GM04503 (cell line): ENCODE measurements around the gene CYP21A2.
"Not testable (repeated sequence)": the region's sequence is repeated elsewhere in the genome, so short reads cannot be mapped to it uniquely, and the experiment has no call there.

Source experiments
- DNase-seq: peaks from one replicate; pipeline ENCODE4 v3.0.0-alpha.2; 2012; ENCODE audit warnings: low read depth

Gene CYP21A2

DNA sequence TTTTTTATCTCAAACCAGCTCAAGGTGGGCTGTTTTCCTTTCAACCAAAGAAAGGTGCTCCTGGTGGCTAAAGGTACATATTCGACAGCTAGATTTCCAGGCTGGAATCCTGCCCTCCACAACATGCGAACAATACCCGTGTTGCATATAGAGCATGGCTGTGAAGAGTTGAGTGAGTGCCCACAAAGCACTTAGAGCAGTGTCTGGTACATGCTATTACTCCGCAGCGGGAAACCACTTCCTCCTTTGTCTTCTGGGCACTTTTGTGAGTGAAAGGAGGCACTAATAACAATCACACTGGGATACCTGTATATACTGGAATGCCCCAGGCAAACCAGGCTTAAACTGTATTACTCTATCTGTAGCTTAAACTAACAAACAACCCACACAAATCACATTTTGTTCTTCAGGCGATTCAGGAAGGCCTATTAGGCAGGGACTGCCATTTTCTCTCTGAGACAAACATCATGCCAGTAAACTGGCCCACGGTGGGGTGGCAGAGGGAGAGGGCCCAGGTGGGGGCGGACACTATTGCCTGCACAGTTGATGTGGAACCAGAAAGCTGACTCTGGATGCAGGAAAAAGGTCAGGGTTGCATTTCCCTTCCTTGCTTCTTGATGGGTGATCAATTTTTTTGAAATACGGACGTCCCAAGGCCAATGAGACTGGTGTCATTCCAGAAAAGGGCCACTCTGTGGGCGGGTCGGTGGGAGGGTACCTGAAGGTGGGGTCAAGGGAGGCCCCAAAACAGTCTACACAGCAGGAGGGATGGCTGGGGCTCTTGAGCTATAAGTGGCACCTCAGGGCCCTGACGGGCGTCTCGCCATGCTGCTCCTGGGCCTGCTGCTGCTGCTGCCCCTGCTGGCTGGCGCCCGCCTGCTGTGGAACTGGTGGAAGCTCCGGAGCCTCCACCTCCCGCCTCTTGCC, at the start of gene CYP21A2:
Gene CYP21A2, plus strand, starts transcription at position 818 of the 927 bp plus-strand sequence. Its CDS starts 8 bp downstream, at position 826.
- DNase-seq = not testable (repeated sequence)

DNA sequence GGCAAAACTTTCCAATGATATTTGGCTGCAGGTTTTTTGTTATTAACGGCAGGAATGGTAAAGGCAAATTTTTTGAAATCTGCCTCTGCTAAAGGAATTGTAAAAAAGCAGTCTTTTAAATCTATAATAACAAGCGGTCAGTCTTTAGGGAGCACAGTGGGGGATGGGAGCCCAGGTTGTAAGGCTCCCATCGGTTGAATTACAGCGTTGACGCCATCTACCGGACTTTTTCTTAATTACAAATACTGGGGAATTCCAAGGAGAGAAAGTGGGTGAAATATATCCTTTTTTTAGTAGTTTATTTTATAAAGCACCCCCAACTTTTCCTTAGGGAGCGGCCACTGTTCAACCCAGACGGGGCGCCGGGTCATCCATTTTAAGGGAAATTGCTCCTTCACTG, 48.9 kb upstream of the CYP21A2 start:
- DNase-seq = not testable (repeated sequence)

GRCh38 chr6:31994421-31994820, 43.8 kb upstream of the CYP21A2 start:
- DNase-seq = not testable (repeated sequence)

GRCh38 chr6:31996385-31996784, 41.8 kb upstream of the CYP21A2 start:
- not testable (repeated sequence) for DNase-seq

- not testable (repeated sequence) for DNase-seq
Observed at GRCh38 chr6:32002546-32003268, 35.5 kb upstream of the CYP21A2 start.

DNA sequence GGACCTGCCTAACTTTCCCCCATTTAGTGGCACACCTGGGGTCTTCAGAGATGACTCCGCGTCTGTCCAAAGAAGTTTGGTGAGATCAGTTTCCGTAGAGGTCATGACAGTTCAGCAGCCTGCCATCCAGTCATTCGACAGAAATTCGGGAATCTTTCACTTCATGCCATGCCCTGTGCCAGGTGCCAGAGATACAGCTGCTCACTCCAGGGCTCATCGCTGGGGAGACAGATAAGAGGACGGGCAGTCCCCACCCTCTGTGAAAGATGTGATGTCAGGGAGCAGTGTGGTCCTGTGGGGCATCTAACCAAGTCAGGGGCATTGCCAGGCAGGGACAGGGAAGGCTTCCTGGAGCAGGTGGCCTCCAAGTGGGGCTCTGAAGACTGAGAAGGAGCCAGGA, 34.9 kb upstream of the CYP21A2 start:
- not testable (repeated sequence) for DNase-seq

DNA sequence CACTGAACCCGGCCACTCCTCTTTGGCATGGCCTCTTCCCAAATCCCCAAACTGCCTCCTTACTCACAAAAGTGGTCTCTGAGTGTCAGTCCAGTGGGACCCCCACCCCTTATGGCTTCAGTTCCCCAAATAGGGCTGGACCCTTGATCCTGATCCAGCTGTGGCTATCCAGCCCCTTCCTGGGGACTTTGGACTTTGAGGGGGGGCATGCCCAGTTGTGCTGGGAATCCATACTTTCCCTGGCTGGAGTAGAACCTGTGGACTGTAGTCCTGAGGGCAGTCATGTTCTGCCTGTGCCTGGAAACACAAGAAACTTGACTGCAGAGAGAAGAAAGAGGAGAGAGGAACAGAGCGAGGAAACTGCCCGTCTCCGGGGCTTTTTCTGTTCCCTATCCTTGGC, 33.8 kb upstream of the CYP21A2 start:
- not testable (repeated sequence) for DNase-seq

- DNase-seq = not testable (repeated sequence)
Observed at GRCh38 chr6:32004864-32005537, 33.2 kb upstream of the CYP21A2 start.

- DNase-seq = not testable (repeated sequence)
Observed at GRCh38 chr6:32005538-32005880, 32.7 kb upstream of the CYP21A2 start.

GRCh38 chr6:32005991-32006529, 32.2 kb upstream of the CYP21A2 start:
- DNase-seq = not testable (repeated sequence)

DNA sequence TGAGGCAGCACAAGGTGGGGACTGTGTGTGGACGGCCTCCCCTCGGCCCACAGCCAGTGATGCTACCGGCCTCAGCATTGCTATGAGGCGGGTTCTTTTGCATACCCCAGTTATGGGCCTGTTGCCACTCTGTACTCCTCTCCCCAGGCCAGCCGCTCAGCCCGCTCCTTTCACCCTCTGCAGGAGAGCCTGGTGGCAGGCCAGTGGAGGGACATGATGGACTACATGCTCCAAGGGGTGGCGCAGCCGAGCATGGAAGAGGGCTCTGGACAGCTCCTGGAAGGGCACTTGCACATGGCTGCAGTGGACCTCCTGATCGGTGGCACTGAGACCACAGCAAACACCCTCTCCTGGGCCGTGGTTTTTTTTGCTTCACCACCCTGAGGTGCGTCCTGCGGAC, 31.1 kb upstream of the CYP21A2 start:
- DNase-seq = not testable (repeated sequence)

DNA sequence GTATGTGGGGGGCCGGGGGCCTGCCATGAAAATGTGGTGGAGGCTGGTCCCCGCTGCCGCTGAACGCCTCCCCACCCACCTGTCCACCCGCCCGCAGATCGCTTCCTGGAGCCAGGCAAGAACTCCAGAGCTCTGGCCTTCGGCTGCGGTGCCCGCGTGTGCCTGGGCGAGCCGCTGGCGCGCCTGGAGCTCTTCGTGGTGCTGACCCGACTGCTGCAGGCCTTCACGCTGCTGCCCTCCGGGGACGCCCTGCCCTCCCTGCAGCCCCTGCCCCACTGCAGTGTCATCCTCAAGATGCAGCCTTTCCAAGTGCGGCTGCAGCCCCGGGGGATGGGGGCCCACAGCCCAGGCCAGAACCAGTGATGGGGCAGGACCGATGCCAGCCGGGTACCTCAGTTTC, 30.2 kb upstream of the CYP21A2 start:
- DNase-seq = not testable (repeated sequence)

DNA sequence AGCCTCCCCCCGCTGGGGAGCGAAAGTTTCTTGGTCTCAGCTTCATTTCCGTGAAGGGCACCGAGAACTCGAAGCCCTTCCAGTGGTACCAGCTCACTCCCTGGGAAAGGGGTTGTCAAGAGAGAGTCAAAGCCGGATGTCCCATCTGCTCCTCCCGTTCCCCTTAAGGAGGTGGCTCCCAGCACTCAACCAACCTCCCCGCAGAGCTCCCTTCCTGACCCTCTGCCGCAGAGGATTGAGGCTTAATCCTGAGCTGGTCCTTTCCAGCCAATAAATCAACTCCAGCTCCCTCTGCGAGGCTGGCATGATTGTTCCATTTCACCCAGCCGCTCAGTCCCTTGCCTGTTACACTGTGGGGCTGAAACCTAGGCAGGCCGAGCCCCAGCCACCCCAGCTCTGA, 29.6 kb upstream of the CYP21A2 start:
- not testable (repeated sequence) for DNase-seq

- not testable (repeated sequence) for DNase-seq
Observed at GRCh38 chr6:32009537-32009936, 28.7 kb upstream of the CYP21A2 start.

DNA sequence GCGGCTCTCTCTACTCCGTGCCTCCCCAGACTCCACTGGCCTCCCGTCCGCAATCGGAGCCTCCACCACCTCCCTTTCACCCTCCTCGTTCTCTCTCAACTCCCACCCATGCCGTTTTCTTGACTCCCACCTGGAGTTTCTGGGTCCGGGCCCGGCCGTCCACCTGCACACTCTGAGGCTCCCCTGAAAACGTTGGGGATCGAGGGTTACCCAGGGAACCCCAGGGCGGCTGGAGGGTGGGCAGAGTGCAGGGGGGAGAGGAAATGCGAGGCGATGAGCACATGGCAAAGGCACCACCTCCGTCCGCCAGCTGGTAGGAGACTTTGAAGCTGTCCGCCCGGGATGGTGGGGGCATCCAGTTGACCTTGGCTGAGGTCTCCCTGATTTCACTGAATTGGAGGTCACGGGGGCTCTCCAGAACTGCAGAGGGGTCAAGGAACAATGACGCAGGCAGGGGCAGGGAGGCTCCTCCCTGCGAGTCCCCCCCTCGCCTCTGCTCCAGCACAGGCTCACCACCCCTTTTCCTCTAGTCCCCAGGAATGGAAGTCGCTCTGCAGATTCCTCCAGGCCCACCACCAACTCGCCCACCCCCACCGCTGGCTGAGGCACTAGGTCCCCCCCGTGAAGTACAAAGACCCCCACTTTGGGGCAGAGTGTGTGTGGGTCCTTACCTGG, 27.2 kb upstream of the CYP21A2 start:
- DNase-seq = not testable (repeated sequence)

DNA sequence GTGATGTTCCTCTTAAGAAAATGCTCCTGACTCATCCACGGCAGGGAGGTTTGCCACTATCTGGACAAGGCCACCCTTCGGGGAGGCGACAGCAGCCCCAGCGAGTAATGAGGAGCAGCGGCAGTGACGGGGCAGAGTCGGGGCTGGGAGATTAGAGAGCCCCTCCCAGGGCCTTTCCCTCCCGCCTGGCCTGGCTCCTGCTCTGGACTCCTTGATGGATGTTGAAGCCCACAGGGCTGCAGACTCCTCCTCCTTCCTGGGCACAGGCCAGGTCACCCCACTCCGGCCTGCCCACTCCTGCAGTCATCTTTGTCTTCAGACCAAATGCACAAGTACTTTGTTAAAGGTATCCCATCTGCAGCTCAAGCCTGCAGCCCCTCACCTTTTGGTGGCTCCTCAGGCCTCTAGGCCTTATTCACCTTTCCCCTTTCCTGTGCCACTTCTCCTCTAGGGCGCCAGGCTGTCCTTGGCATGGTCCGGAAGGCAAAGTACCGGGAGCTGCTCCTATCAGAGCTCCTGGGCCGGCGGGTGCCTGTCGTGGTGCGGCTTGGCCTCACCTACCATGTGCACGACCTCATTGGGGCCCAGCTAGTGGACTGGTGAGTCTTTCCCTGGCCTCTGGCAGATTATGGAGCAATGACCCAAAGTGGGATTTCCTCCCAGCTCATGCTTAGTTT, 25.1 kb upstream of the CYP21A2 start:
- not testable (repeated sequence) for DNase-seq

GRCh38 chr6:32013738-32014137, 24.5 kb upstream of the CYP21A2 start:
- DNase-seq = not testable (repeated sequence)

GRCh38 chr6:32014547-32014946, 23.7 kb upstream of the CYP21A2 start, which contains the start of gene C4B:
C4B (plus strand) TSS chr6:32014795; CDS start chr6:32014846, 51 bp downstream.
- DNase-seq = not testable (repeated sequence)

GRCh38 chr6:32022100-32022499, 16.1 kb upstream of the CYP21A2 start:
- not testable (repeated sequence) for DNase-seq

DNA sequence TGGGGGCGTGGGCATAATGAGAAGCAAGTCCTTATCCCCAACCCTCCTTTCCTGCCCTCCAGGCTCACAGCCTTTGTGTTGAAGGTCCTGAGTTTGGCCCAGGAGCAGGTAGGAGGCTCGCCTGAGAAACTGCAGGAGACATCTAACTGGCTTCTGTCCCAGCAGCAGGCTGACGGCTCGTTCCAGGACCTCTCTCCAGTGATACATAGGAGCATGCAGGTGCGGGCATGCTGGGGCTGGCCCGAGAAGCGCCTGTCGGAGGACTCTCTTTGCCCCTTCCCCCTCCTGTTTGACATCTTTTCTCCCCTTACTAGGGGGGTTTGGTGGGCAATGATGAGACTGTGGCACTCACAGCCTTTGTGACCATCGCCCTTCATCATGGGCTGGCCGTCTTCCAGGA, 9.6 kb upstream of the CYP21A2 start:
- DNase-seq = not testable (repeated sequence)

GRCh38 chr6:32029553-32029952, 8.7 kb upstream of the CYP21A2 start:
- DNase-seq = not testable (repeated sequence)
